Mesendoderm (in vitro differentiated cells): ENCODE measurements around the gene PQBP1.

Experiments
- DNase-seq: peaks from one replicate; pipeline ENCODE4 v3.0.0; 2013
- H2AK5ac ChIP-seq: 2 replicates; pipeline ENCODE4 v1.6.1; 2013; ENCODE audit warnings: low read length, inconsistent platforms
- H2BK120ac ChIP-seq: 2 replicates; pipeline ENCODE4 v1.6.1; 2013; ENCODE audit warnings: low read depth, mild to moderate bottlenecking, low read length, moderate library complexity, mixed read lengths
- H2BK15ac ChIP-seq: replicated peaks from 2 replicates; pipeline ENCODE4 v1.6.1; 2013; ENCODE audit warnings: low read depth, mild to moderate bottlenecking, moderate library complexity
- H2BK5ac ChIP-seq: 2 replicates; pipeline ENCODE4 v1.6.1; 2013; ENCODE audit warnings: low read length, inconsistent platforms
- H3K18ac ChIP-seq: 2 replicates; pipeline ENCODE4 v1.6.1; 2013; ENCODE audit warnings: mild to moderate bottlenecking, low read length, mixed read lengths
- H3K23ac ChIP-seq: one replicate; pipeline ENCODE4 v1.6.1; 2013; ENCODE audit warnings: low read length
- H3K27ac ChIP-seq: 2 replicates; pipeline ENCODE4 v1.5.1; 2013; ENCODE audit warnings: low read depth, mild to moderate bottlenecking, inconsistent platforms, low read length, moderate library complexity
- H3K27me3 ChIP-seq: 2 replicates; pipeline ENCODE4 v1.6.1; 2013; ENCODE audit warnings: low read length, control low read depth, mild to moderate bottlenecking, inconsistent platforms; ENCODE audit not compliant: insufficient read depth, poor library complexity
- H3K36me3 ChIP-seq: 2 replicates; pipeline ENCODE4 v1.6.1; 2013; ENCODE audit warnings: low read length, inconsistent platforms; ENCODE audit not compliant: control insufficient read depth, insufficient read depth
- H3K4ac ChIP-seq: one replicate; pipeline ENCODE4 v1.6.1; 2013; ENCODE audit warnings: low read depth, mild to moderate bottlenecking, low read length, moderate library complexity
- H3K4me1 ChIP-seq: 2 replicates; pipeline ENCODE4 v1.6.1; 2013; ENCODE audit warnings: low read depth, low read length, inconsistent platforms; ENCODE audit not compliant: control insufficient read depth
- H3K4me2 ChIP-seq: 2 replicates; pipeline ENCODE4 v1.6.1; 2013; ENCODE audit warnings: low read length
- H3K4me3 ChIP-seq: 2 replicates; pipeline ENCODE4 v1.5.1; 2013; ENCODE audit warnings: mild to moderate bottlenecking, low read length
- H3K56ac ChIP-seq: one replicate; pipeline ENCODE4 v1.6.1; 2013; ENCODE audit warnings: low read length
- H3K79me1 ChIP-seq: 2 replicates; pipeline ENCODE4 v1.6.1; 2013; ENCODE audit warnings: low read length, inconsistent platforms
- H3K79me2 ChIP-seq: 2 replicates; pipeline ENCODE4 v1.6.1; 2013; ENCODE audit warnings: mild to moderate bottlenecking, low read length; ENCODE audit not compliant: control insufficient read depth, insufficient read depth
- H3K9ac ChIP-seq: 2 replicates; pipeline ENCODE4 v1.6.1; 2013; ENCODE audit warnings: low read length, inconsistent platforms
- H4K5ac ChIP-seq: one replicate; pipeline ENCODE4 v1.6.1; 2013; ENCODE audit warnings: low read length
- H4K8ac ChIP-seq: one replicate; pipeline ENCODE4 v1.6.1; 2013; ENCODE audit warnings: low read depth, mild to moderate bottlenecking, control low read depth, low read length, moderate library complexity
- WGBS: extraction: QIAGEN DNeasy Blood & Tissue Kit; methylation state at CpG from one replicate; pipeline ENCODE4 v1.1.7; 2013; ENCODE audit warnings: low lambda C conversion rate, missing lambda C conversion rate; ENCODE audit not compliant: insufficient coverage; ENCODE audit errors: extremely low coverage; 5-methylcytosine and 5-hydroxymethylcytosine counted together

The PQBP1 gene

GRCh38 chrX:48890296-48890925 is 7.3 kb upstream of the PQBP1 start:
- H3K4ac ChIP-seq: no peak overlapping the region
- H2BK5ac ChIP-seq: no peak overlapping the region
- peak overlapping the region; percentile 70 for H3K56ac ChIP-seq
- no peak overlapping the region for H2BK120ac ChIP-seq
- H4K5ac ChIP-seq: no peak overlapping the region
- no CpG with 5 or more reads among the region's 15 CpGs for WGBS
- no peak overlapping the region for H3K18ac ChIP-seq
- H2AK5ac ChIP-seq: no peak overlapping the region
- H2BK15ac ChIP-seq: no peak overlapping the region
- H3K4me1 ChIP-seq: no peaks in the 10 kb centered on the region
- H3K79me1 ChIP-seq: no peaks in the 10 kb centered on the region
- no peaks in the 10 kb centered on the region for H3K36me3 ChIP-seq
- peak overlapping the region; percentile 62 for H3K4me2 ChIP-seq
- no peaks in the 10 kb centered on the region for H3K79me2 ChIP-seq
- peak; percentile 43 for DNase-seq
- H3K23ac ChIP-seq: no peak overlapping the region
- no peaks in the 10 kb centered on the region for H3K27me3 ChIP-seq
- H4K8ac ChIP-seq: no peak overlapping the region
- H3K27ac ChIP-seq: no peak overlapping the region
- H3K9ac ChIP-seq: peak overlapping the region; percentile 51
- no peak overlapping the region for H3K4me3 ChIP-seq

GRCh38 chrX:48890934-48891401 is 6.8 kb upstream of the PQBP1 start:
- no peak overlapping the region for H2BK120ac ChIP-seq
- no peaks in the 10 kb centered on the region for H3K79me1 ChIP-seq
- no peaks in the 10 kb centered on the region for H3K79me2 ChIP-seq
- H3K4me2 ChIP-seq: peak overlapping the region; percentile 62
- no peaks in the 10 kb centered on the region for H3K4me1 ChIP-seq
- peak overlapping the region; percentile 70 for H3K56ac ChIP-seq
- no peak for DNase-seq
- H3K27me3 ChIP-seq: no peaks in the 10 kb centered on the region
- H3K36me3 ChIP-seq: no peaks in the 10 kb centered on the region
- H3K4me3 ChIP-seq: peak overlapping the region; percentile 8
- no peak overlapping the region for H3K27ac ChIP-seq
- peak overlapping the region; percentile 51 for H3K9ac ChIP-seq
- no peak overlapping the region for H2BK5ac ChIP-seq
- no peak overlapping the region for H4K5ac ChIP-seq
- H3K23ac ChIP-seq: no peak overlapping the region
- H3K4ac ChIP-seq: no peak overlapping the region
- peak overlapping the region; percentile 54 for H3K18ac ChIP-seq
- WGBS: no CpG with 5 or more reads among the region's 35 CpGs
- H2BK15ac ChIP-seq: no peak overlapping the region
- H4K8ac ChIP-seq: no peak overlapping the region
- no peak overlapping the region for H2AK5ac ChIP-seq

DNA sequence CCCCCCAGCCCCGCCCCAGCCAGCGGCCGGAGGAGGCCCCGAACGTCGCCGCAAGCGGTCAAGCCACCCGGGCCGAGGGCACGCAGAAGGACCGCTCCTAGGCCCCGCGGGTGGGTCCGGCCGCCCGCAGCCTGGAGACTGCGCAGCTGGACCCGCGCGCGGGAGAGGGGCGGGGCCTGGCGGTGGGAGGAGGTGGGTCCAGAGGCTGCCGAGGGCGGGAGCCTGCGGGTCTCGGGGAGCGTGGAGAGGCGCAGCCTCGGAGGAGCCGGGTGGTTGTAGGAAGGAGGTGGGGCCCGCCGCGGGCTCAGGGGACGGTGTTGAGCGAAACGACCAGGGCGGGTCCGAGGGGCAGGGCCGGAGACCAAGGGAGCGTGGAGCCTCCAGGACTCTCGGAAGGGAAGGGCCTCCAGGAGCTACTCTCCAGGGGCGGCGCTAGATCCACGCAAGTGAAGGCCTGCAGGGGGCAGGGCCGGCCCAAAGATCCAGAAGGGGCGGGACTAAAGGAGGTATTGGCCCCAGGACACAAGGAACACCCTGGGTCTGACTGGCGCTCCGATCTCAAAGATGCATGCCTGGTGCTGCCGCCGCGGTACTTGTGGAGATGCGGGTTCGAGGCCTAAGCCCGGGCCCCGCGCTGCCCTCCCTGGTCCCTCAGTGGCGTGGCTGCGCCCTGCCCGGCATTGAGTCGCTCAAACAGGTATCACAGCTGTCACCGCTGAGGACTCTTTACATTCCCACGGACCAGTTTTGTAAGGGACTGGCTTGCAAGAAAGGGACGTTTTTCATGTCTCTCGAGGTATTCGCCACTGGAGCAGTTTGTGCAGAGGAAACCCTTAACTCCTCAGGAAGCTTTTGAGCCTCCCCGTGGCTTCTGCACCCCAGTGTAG is 6.1 kb upstream of the PQBP1 start:
- peaks cover 4% of the 10 kb centered on the region for H3K79me2 ChIP-seq
- H4K5ac ChIP-seq: no peak overlapping the region
- peak overlapping the region; percentile 8 for H3K4me3 ChIP-seq
- H3K27me3 ChIP-seq: no peaks in the 10 kb centered on the region
- H3K79me1 ChIP-seq: no peaks in the 10 kb centered on the region
- H3K4me2 ChIP-seq: peak overlapping the region; percentile 40
- H3K36me3 ChIP-seq: no peaks in the 10 kb centered on the region
- H3K18ac ChIP-seq: peak overlapping the region; percentile 54
- H2BK120ac ChIP-seq: no peak overlapping the region
- H3K4ac ChIP-seq: no peak overlapping the region
- peak overlapping the region; percentile 76 for H3K56ac ChIP-seq
- no peak overlapping the region for H2BK5ac ChIP-seq
- no peak overlapping the region for H2BK15ac ChIP-seq
- peak overlapping the region; percentile 12 for H3K27ac ChIP-seq
- no peaks in the 10 kb centered on the region for H3K4me1 ChIP-seq
- DNase-seq: peak; percentile 94
- peak overlapping the region; percentile 58 for H3K9ac ChIP-seq
- H3K23ac ChIP-seq: no peak overlapping the region
- H2AK5ac ChIP-seq: no peak overlapping the region
- no CpG with 5 or more reads among the region's 68 CpGs for WGBS
- no peak overlapping the region for H4K8ac ChIP-seq

DNA sequence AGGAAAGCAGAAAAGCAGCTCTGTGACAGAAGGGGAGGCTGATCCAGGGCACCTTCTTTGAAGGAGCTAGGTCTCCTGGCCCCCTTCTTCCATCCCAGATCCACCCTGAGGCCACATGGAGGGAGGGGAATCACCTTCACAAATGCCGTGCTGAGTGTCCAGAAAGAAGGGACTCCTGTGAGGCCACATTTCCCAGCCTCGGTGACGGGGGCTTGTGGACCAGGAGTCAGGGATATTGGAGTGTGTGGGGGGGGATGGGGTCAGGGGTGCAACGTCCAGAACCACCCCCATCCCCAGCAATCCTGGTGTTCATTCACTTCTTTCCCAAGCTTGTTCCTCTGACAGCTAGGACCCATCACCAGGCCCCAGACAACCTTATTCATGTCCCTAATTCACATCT is 4.8 kb upstream of the PQBP1 start:
- H2BK120ac ChIP-seq: no peak overlapping the region
- H3K23ac ChIP-seq: no peak overlapping the region
- H3K36me3 ChIP-seq: no peaks in the 10 kb centered on the region
- no peaks in the 10 kb centered on the region for H3K79me1 ChIP-seq
- H3K18ac ChIP-seq: no peak overlapping the region
- DNase-seq: no peak
- H3K9ac ChIP-seq: no peak overlapping the region
- H3K4me3 ChIP-seq: no peak overlapping the region
- H3K4me1 ChIP-seq: no peaks in the 10 kb centered on the region
- H3K4me2 ChIP-seq: no peak overlapping the region
- no peak overlapping the region for H3K56ac ChIP-seq
- H3K4ac ChIP-seq: no peak overlapping the region
- no peak overlapping the region for H4K8ac ChIP-seq
- no peak overlapping the region for H2BK15ac ChIP-seq
- no peaks in the 10 kb centered on the region for H3K27me3 ChIP-seq
- no peak overlapping the region for H3K27ac ChIP-seq
- peaks cover 4% of the 10 kb centered on the region for H3K79me2 ChIP-seq
- WGBS: no CpG with 5 or more reads among the region's 4 CpGs
- no peak overlapping the region for H4K5ac ChIP-seq
- H2AK5ac ChIP-seq: no peak overlapping the region
- H2BK5ac ChIP-seq: no peak overlapping the region

DNA sequence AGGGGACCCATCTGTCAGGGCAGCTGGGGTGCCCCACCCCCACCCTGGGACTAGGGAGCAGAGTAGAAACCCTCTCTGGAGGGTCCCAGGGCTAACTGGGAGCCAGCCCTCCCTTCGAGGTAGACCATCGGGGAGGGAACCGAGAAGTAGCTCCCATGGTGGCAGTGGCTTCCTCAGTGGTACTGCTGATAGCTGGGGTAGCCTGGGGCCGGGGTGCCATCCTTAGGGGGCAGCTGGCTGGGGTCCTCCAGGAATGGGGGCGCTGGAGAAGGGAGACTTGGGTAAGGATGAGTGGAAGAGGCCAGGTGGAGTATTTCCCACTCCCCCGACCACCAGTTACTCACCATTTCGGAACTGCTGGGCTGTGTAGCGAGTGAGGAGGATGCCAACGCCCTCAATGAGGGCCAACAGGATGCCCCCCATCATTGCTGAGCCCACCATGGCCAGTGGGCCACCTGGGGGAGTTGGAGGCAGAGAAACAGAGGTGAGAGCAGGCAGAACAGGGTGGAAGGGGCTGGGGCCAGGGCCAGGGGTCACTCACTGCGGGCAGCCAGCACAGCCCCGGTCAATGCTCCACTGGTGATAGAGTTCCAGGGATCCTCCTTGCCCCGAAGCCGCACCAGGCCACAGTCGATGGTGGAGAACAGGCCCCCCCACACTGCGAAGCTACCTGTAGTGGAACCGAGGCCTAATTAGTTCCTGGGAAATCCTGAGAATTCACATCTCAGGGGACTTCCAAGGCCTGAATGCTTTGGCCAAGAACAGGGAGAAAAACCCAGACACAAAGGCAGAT is 4.0 kb upstream of the PQBP1 start:
- H2BK120ac ChIP-seq: no peak overlapping the region
- H3K36me3 ChIP-seq: no peaks in the 10 kb centered on the region
- no CpG with 5 or more reads among the region's 16 CpGs for WGBS
- H3K56ac ChIP-seq: no peak overlapping the region
- no peak overlapping the region for H3K9ac ChIP-seq
- H2BK15ac ChIP-seq: no peak overlapping the region
- H4K5ac ChIP-seq: no peak overlapping the region
- no peak overlapping the region for H2BK5ac ChIP-seq
- H3K18ac ChIP-seq: no peak overlapping the region
- no peak overlapping the region for H3K4ac ChIP-seq
- no peak overlapping the region for H3K4me2 ChIP-seq
- H2AK5ac ChIP-seq: no peak overlapping the region
- no peak overlapping the region for H4K8ac ChIP-seq
- no peak overlapping the region for H3K23ac ChIP-seq
- H3K4me1 ChIP-seq: no peaks in the 10 kb centered on the region
- H3K79me1 ChIP-seq: no peaks in the 10 kb centered on the region
- no peak for DNase-seq
- H3K4me3 ChIP-seq: no peak overlapping the region
- peaks cover 6% of the 10 kb centered on the region for H3K79me2 ChIP-seq
- no peaks in the 10 kb centered on the region for H3K27me3 ChIP-seq
- H3K27ac ChIP-seq: no peak overlapping the region
